Measurements from ENCODE around the gene INPP4B. TPM values are rescaled to one million over a fixed set of nuclear protein-coding genes. Genes with fewer than 3 reads are reported as not detected.

INPP4B gene
- polyA plus RNA-seq, 1 experiment = 18.1 TPM

GRCh38 chr4:142701017-142701416, 145.1 kb downstream of the INPP4B start:
- ChIA-PET POLR2A (no interaction called here), CTCF (no interaction called here)
- H3K27me3 ChIP-seq (ENCODE audit: control insufficient read depth, insufficient read depth, low read length) = no peaks in the 10 kb centered on the region
- no peaks in the 10 kb centered on the region for H3K36me3 ChIP-seq (ENCODE audit: control insufficient read depth, insufficient read depth, low read length)
- no peak for DNase-seq (ENCODE audit: low read depth)
- no peak overlapping the region for H3K4me3 ChIP-seq (ENCODE audit: low read depth, low read length)
- no peak for TF ChIP-seq CTCF (IDR thresholded peaks at IDR 0.05; ENCODE audit: insufficient read depth, low read depth, low read length)

GRCh38 chr4:142700531-142700930, 145.6 kb downstream of the INPP4B start:
- CTCF ChIA-PET = no interaction called here
- no peak for DNase-seq (ENCODE audit: low read depth)
- POLR2A ChIA-PET = no interaction called here
- Histone ChIP-seq H3K4me3 (ENCODE audit: low read depth, low read length) (no peak overlapping the region), H3K27me3 (ENCODE audit: control insufficient read depth, insufficient read depth, low read length) (no peaks in the 10 kb centered on the region), H3K36me3 (ENCODE audit: control insufficient read depth, insufficient read depth, low read length) (no peaks in the 10 kb centered on the region)
- no peak for TF ChIP-seq CTCF (IDR thresholded peaks at IDR 0.05; ENCODE audit: insufficient read depth, low read depth, low read length)

- no peak for TF ChIP-seq CTCF (IDR thresholded peaks at IDR 0.05; ENCODE audit: insufficient read depth, low read depth, low read length)
- no peak for DNase-seq (ENCODE audit: low read depth)
- Histone ChIP-seq H3K36me3 (ENCODE audit: control insufficient read depth, insufficient read depth, low read length) (no peaks in the 10 kb centered on the region), H3K4me3 (ENCODE audit: low read depth, low read length) (no peak overlapping the region), H3K27me3 (ENCODE audit: control insufficient read depth, insufficient read depth, low read length) (no peaks in the 10 kb centered on the region)
- ChIA-PET CTCF (no interaction called here), POLR2A (no interaction called here)
Observed at GRCh38 chr4:142698552-142698951, 147.5 kb downstream of the INPP4B start.

- Histone ChIP-seq H3K27me3 (ENCODE audit: control insufficient read depth, insufficient read depth, low read length) (no peaks in the 10 kb centered on the region), H3K4me3 (ENCODE audit: low read depth, low read length) (no peak overlapping the region), H3K36me3 (ENCODE audit: control insufficient read depth, insufficient read depth, low read length) (no peaks in the 10 kb centered on the region)
- no peak for TF ChIP-seq CTCF (IDR thresholded peaks at IDR 0.05; ENCODE audit: insufficient read depth, low read depth, low read length)
- DNase-seq (ENCODE audit: low read depth) = no peak
- ChIA-PET POLR2A (no interaction called here), CTCF (interaction anchor here (0.8 to 1.7 kb wide), 3 partner anchors 9 to 21 kb away, joined by 3 read pairs; no protein-coding TSS in a partner anchor)
Observed at GRCh38 chr4:142697928-142698327, 148.2 kb downstream of the INPP4B start.

GRCh38 chr4:142697320-142697719, 148.8 kb downstream of the INPP4B start:
- Histone ChIP-seq H3K27me3 (ENCODE audit: control insufficient read depth, insufficient read depth, low read length) (no peaks in the 10 kb centered on the region), H3K4me3 (ENCODE audit: low read depth, low read length) (no peak overlapping the region), H3K36me3 (ENCODE audit: control insufficient read depth, insufficient read depth, low read length) (no peaks in the 10 kb centered on the region)
- no peak for TF ChIP-seq CTCF (IDR thresholded peaks at IDR 0.05; ENCODE audit: insufficient read depth, low read depth, low read length)
- ChIA-PET POLR2A (no interaction called here), CTCF (interaction anchor here (0.8 to 1.7 kb wide), 3 partner anchors 9 to 21 kb away, joined by 3 read pairs; no protein-coding TSS in a partner anchor)
- no peak for DNase-seq (ENCODE audit: low read depth)
